Suppressor macrophage treated with lipopolysaccharide for 4 hours (primary cell): ENCODE results near the gene ANKRD13B.

Experiments used
- DNase-seq: peaks from one replicate; pipeline ENCODE4 v3.0.0-alpha.2; 2020

Gene ANKRD13B

GRCh38 chr17:29569245-29569950 lies 23.5 kb upstream of the ANKRD13B start:
- DNase-seq: no peak

DNA sequence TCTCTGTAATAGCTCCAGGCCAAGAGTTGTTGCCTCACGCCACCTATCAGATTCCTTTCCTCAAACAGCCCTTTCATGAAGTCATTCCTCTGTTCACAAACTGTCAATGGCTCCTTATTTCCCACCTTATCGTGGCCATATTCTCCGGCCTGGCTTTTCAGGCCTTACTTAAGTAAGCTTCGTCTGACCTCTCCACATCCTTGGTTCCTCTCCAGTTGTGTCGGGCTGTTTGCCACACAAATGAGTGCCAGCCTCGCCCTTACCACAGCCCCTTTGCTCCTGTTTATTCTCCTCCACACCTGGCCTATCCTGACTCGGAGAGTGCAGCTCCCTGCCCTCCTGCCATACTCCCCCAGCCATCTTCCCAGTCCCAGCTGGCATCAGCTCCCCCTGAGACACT lies 22.4 kb upstream of the ANKRD13B start:
- DNase-seq: no peak

DNA sequence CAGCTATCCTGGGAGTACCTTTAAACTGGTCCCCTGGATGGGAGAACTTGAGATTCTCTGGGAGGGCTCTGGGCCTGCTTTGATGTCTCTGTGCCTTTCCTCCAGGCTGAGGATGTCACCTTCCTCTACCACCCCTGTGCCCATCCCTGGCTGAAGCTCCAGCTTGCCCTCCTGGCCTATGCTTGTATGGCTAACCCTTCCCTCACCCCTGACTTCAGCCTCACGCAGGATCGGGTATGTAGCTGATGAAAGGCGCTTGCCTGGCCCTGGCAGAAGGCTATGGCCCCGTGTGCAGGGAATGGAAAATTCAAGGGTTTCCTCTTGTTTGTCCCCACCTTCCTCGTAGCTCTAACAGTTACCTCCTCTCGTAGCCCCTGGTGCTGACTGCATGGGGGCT lies 21.4 kb upstream of the ANKRD13B start:
- no peak for DNase-seq

DNA sequence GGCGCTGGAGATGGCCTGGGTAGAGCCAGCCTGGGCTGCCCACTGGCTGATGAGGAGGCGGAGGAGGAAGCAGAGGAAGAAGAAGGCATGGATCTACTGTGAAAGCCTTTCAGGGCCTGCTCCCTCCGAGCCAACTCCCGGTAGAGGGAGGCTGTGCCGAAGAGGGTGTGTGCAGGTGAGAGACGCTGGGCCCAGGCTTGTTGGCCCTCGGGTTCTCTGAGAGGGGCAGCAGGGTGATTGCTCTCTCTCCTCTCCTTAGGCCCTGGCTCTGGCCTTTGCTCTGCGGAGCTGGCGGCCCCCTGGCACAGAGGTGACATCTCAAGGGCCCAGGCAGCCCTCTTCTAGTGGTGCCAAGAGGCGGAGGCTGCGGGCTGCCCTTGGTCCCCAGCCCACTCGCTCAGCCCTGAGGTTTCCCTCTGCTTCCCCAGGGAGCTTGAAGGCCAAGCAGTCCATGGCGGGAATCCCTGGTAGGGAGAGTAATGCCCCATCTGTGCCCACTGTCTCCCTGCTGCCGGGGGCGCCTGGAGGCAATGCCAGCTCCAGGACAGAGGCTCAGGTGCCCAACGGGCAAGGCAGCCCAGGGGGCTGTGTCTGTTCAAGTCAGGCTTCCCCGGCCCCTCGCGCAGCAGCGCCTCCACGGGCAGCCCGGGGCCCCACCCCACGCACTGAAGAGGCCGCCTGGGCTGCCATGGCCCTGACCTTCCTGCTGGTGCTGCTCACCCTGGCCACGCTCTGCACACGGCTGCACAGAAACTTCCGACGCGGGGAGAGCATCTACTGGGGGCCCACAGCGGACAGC lies 20.9 kb upstream of the ANKRD13B start:
- no peak for DNase-seq

DNA sequence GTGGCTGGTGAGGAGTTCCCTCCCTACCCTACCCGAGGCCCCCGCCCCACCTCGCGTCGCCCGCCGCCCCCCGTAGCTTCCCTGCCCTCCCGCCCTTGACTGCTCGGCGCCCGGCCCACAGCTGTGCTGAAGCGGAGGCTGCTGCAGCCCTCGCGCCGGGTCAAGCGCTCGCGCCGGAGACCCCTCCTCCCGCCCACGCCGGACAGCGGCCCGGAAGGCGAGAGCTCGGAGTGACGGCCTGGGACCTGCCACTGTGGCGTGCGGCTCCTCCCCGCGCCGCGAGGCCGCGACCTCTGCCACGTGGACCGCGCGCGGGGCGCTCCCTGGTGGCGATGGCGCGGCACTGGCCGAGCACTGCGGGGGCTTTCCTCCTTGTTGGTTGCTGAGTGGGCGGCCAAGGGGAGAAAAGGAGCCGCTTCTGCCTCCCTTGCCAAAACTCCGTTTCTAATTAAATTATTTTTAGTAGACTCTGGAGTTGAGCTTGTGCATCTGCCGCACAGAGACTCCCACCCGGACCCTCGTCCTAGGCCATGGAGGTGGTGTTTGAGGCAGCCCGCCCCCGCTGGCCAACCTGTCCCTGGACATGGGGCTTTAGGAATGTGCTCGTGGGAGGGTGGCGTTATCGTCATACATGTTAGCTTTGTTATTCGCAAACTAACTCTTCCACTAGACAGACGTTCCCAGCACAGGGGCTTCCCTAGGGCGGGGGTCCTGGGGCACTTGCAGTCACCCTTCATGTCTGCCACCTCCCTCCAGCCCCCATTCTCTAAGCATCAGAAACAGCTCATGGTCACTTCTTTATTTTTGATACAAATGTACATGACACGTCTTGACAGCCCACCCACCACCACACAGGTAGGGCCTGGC lies 20.0 kb upstream of the ANKRD13B start:
- peak; percentile 79 for DNase-seq

DNA sequence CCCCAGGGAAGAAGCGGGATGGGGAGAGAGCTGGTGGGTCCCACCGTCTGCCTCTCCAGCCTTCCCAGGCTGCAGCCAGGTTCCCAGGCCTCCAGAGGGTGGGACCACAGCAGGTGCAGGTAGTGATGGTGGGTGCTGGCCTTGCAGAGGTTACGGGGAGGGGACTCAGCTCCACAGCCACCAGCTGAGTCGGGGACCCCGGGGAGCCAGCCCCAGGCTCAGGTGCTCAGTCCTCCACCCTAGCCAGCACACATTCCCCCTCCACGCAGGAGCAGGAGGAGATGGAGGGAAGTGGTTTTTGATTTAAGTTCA lies 19.4 kb upstream of the ANKRD13B start:
- no peak for DNase-seq

GRCh38 chr17:29573871-29574731 lies 18.8 kb upstream of the ANKRD13B start:
- DNase-seq: no peak

- no peak for DNase-seq
Measured at GRCh38 chr17:29574732-29575510, 18.0 kb upstream of the ANKRD13B start.

DNA sequence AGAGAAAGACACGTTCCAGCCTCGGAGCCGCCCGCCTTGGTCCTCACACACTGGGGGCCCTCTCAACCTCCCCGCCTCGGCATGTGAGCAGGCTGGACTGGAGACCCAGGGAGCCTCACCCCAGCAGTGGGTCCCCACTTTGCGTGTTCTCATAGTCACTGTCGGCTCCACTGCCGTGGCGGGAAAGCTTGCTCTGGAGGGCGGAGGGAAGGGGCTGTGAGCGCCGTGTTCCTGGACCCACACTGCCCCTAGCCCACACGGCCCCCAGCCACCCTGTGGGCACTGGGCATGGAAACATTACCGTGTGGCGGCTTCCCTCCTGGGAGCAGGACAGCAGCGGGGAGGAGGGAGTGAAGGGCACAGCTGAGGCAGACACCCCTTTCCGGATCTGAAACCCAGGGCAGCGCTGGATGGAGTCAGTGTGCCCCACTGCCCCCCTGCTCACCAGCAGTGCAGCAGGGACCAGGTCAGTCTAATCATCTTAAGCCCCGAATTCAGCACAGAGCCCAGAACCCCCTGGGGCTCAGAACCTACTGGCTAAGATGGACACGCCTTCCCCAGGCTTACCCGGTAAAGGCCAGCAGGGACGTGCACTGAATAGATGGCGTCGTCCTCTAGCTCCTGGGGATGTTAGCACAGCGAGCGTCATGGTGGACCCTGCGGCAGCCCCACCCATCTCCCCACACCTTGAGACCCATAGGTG lies 17.3 kb upstream of the ANKRD13B start:
- no peak for DNase-seq

DNA sequence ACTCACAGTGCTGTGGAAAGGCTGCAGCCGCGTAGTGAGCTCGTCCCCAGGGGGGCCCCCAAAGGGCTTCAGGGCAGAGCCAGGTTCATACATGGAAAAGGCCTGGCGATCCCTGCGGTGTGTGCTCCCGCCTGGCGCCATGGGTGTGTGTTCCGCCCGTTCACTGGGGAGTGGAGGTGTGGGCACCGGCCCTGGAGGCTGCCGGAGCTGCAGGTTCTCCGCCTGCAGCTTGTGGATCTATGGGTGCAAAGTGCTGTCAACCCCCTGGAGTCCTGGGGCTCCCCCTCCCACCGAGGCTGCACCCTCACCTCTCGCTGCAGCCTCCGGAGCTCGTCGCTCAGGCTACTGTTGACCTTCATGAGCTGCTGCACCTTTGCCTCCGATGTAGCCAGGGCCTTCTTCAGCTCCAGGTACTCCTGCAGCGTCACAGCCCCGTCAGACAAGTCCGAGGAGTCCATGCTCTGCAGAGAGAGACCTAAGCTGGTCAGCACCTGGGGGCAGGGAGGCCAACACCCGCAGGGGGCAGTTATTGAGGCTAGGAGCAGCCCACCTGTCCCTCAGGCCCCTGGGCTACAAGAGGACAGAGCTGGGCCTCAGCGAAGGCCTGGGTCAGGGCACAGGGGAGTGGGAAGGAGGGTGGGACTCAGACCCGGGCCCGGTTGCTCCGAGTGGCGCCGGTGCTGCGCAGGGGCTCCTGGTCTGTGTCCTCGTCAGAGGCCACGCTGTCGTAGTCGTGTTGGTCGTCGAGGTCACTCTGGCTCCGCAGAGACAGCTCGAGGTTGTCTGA lies 16.5 kb upstream of the ANKRD13B start:
- no peak for DNase-seq

DNA sequence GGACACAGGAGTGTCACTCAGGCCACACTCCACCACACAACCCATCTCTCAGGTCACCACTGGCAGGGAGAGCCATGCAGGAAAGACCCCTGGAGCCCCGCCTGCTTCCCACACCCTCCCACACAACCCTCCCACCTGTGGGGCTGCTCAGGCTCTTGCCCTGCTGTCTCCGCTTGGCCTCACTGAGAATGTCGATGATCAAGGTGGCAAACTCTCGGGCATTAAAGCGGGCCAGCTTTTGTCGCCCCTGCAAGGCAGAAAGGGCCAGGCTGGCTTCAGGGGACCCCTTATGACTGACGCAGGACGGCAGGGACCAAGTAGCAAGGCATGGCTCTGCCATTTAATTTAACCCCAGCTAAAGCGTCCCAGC lies 15.9 kb upstream of the ANKRD13B start:
- DNase-seq: no peak

DNA sequence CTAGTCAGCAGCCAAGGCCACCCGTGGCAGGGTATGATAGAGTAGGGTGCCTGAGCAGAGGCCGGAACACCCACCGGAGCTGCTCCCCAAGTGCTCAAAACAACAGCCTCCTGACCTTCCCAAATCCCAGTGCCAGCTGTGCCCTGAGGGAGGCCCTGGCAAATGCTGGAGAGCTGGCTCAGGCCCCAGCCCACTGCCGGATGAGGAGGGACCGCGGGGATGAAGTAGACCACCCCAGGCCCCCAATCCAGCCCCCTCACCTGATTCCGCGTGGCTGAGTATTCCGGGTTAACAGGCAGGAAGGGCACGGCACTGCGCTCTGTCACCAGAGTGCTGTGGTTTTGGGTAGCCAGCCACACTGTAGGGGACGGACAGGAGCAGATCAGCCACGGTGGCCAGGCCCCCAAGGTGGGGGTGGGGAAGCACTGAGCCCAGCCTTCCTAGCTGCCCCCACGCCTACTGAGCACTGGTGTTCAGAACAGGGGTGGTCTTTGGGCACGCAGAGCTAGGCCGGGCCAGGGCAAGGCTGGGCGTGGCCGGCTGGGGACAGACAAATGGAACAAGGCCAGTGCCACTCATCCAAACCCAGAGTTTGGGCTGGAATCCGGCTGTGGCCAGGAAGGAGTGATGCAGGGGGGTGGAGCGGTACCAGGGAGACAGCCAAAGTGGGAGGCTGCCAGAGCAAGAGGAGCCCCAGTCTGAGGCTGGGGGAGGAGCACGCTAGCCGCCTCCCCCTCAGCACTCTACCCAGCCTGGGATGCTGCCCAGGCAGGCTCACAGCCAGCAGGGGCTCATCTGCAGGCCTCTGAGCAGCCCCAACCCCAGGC lies 15.3 kb upstream of the ANKRD13B start:
- no peak for DNase-seq

DNA sequence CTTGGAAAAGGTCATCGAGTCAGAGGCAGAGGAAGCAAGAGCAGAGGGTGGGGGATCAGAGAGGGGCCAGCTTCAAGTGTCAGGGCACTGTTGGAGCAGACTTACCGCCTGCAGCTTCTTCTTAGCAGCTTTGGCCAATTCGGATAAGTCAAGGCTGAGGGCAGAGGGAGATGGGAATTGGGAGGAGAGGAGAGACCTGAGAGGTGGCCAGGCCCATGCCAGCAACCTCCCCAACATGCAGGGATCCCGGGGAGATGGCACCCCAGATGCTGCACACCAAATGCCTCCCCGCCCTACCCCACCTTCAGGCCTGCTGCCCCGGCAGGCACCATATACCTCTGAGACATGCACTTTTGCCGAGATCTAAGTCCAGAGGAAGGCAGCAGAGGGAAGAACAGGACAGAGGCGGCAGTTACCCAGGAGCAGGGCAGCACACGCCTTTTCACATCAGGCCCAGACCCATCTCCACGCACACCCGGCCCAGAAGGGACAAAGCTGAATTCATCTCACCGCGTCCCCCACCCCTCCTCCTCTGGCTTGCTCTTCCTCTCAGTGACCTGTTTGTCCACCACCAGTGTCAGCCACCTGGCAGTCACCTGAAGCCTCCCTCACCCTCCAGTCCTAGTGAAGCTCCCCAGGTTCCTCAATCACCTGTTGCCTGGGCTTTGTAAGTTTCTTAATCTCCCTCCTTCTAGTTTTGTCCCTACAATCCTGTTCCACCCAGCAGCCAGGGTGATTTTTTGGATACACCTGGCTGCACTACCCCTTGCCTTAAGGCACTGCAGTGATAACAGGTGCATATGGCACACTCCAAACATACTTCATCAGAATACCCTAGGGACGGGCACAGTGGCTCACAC lies 14.1 kb upstream of the ANKRD13B start:
- DNase-seq: no peak

DNA sequence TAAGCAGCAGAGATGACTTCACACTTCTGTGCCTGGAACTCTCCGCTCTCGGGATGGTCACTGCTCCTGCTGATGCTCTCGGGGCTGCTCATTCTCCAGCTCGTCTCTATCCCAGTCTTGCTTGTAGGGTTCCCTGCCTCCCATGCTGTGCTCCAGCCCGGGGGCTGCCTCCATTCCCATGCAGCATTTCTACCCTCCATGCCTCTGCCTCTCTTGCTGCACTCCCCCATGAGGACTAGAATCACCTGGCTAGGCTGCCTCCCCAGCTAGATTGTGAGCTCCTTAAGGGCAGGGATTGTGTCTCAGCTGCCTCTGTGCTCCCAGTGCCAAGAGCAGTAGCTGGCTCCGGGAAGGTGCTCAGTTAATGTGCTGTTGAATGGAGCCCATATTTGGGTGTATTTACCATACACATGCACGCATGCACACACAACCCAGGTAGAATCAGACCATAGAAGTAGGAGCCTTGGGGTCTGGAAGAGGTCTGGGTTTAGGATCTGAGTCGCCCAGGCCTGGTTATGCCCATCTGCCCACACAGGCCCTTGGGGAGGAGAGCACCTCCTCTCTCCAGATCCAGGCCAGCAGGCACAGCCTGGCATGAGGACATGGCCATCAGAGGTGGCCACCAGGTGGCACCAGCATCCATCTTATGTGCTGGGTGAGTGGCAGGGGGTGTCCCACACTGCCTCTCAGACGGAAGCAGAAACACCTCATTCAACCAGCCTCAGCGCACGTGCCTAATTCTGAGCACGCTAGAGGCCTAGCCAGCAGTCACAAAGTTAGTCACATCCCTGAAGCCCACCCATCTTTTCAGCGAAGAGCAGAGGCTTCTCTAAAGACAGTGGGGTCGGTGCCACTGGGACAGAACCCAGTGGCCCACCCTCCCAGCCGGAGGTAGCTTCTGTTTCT lies 12.8 kb upstream of the ANKRD13B start:
- DNase-seq: peak; percentile 91

DNA sequence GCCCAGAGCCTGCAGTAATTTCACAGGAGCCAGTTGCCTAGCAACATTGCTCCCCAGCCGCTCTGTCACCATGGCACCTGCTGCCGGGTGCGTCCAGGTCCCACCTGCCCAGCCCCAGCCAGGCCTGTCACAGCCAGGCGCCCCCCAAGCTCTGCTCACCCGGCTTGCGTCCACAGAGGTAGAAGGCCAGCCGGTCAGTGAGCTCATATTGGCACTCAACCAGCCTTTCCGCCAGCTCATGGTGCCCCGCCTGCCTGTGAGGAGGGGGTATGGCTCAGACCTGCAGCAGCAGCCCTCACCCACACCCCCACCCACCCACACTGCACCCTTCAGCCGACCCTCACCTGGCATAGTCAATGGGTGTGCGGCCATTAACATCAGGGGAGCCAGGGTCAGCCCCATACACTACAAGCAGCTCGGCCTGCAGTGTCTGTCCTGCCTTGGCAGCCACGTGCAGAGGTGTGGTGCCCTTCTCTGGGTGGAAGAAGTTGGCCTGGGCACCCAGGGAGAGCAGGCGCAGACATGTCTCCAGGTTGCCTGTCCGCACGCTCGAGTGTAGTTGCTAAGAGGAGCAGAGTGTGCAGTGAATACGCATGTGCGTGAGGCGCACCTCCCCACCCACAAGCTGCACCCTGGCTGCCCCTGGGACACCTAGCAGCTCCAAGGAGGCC lies 11.2 kb upstream of the ANKRD13B start:
- DNase-seq: no peak

DNA sequence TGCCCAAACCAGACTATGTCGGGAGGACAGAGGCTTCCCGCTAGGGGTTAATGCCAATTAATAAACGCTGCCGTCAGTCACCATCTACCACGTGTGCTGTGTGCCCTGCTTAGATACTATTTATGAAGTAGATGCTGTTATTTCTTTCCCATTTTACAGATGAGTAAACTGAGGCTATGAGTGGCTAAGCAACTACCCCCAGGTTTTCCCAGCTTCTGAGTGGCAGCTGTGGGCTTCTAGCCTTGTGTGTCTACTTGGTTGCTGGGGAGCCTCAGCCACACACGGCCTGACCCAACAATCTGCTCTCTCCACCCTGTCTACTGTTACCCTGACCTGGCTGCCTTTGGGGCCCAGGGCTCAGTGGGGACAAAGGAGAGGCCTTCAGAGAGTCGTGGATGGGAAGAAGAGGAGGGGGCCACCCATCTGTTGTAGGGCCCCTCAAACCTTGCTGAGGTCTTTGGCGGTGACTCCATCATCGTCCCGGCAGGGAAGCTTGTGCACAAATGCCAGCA lies 10.6 kb upstream of the ANKRD13B start:
- no peak for DNase-seq

DNA sequence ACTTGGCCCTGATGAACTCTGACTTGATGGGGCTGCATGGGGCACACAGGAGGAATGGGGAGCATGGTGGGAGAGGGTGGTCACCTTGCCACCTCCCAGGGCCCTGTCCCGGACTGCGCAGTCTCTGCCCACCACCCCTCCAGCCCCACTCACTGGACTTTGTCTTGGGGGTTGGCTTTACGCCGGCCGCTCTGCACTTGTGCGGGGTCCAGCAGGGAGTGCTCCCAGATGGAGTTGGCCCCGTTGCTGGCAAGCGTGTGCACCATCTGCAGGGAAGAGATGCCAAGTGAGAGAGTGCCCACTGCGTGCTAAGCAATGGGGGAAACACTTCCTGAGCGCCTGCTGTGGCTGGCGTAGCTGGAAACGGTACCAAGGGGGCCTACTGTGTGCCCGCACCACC lies 10.2 kb upstream of the ANKRD13B start:
- DNase-seq: no peak
